ENCODE data around the gene LILRA1. TPM values are rescaled to one million over a fixed set of nuclear protein-coding genes. Genes with fewer than 3 reads are reported as not detected.
"Not testable (repeated sequence)": the region's sequence is repeated elsewhere in the genome, so short reads cannot be mapped to it uniquely, and the experiment has no call there.

Gene LILRA1
- total and polyA plus RNA-seq, 9 of the 15 experiments (the other 6 are each of a cell fraction or from before 2014, with no cell fraction given): not detected

DNA sequence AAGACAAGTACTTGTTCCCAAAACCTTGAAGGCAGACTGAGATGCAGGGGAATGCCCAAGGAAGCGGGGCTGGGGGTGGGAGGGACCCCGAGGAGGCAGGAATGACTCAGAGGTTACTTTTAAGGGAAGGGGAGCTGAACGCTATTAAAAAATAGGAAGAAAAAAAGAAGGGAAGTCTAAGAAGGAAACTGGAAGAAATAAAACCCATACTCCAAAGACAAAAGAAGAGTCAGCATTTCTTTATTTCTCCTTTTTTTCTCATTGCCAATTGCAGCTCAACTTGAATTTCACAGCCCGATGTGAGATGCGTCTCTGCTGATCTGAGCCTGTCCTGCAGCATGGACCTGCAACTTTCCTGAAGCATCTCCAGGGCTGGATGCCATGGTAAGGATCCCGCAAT lies 50.2 kb downstream of the LILRA1 start:
- peaks cover 16 to 17% of the 10 kb centered on the region in 2 experiments; a peak in 4 of 5 replicates for H3K27me3 ChIP-seq (ENCODE audit: control insufficient read depth in 2 of 2, insufficient read depth in 2 of 2, low read length in 2 of 2)
- POLR2A ChIA-PET: interaction anchor here (0.9 kb wide), 1 partner anchor 27 kb away, joined by 3 read pairs; no protein-coding TSS in a partner anchor
- intact Hi-C loops (cut with micrococcal nuclease); H3K4me3 ChIP-seq; ATAC-seq; in situ Hi-C loops (cut with MboI); DNase-seq (ENCODE audit: extremely low read depth in 1 of 4, low spot score in 3 of 4); FAIRE-seq; CTCF ChIA-PET (ENCODE audit: low intra/inter-chr PET ratio); H3K4me2 ChIP-seq (ENCODE audit: insufficient read depth, low read length); H3K79me2 ChIP-seq (ENCODE audit: control insufficient read depth, insufficient read depth, low read length); H3K9me3 ChIP-seq (replicated peaks; ENCODE audit: control insufficient read depth, insufficient read depth, low read depth, low read length); H4K20me1 ChIP-seq (replicated peaks; ENCODE audit: control insufficient read depth, insufficient read depth, low read length); H3K9me1 ChIP-seq (ENCODE audit: control insufficient read depth, insufficient read depth, low read length); BruUV-seq (replicated peaks); H3K9ac ChIP-seq (ENCODE audit: insufficient read depth in 1 of 2, low read depth in 2 of 2, low read length in 2 of 2); H2AFZ ChIP-seq (ENCODE audit: low read depth, low read length); H3K27ac ChIP-seq (ENCODE audit: extremely low read depth, low read depth, low read length); H3K4me1 ChIP-seq (replicated peaks in 1 of 2; ENCODE audit: control insufficient read depth in 2 of 2, insufficient read depth in 2 of 2, low read length in 2 of 2); H3K36me3 ChIP-seq (ENCODE audit: control insufficient read depth, insufficient read depth, low read length): not testable (repeated sequence)
- peak; percentile 27; the same call in 1 of the 2 replicates for TF ChIP-seq ZNF316 (IDR thresholded peaks at IDR 0.05)
- 0% methylated on average over 6 of the region's 6 CpGs for WGBS (ENCODE audit: insufficient coverage, low coverage, missing lambda C conversion rate)

DNA sequence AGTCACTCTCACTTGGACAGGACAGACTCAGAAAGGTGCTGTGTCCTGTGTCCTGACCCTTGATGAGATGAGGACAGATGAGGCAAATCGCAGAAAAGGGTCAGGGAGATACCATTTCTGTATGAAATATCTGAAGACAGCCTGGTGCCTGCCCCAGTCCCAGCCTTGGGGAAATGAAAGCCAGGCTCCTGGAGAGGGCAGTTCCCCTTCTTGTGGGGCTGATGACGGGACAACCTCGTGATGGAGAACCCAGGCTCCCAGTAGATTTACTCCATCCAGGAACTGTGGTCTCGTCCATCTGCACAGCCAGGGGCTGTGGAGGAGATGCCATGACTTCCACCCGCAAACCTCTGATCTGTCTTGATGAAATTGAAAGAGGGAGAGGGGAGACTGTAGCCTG lies 50.6 kb downstream of the LILRA1 start:
- BruUV-seq (replicated peaks): no TSS peak
- H3K9me3 ChIP-seq (replicated peaks; ENCODE audit: control insufficient read depth, insufficient read depth, low read depth, low read length): no peaks in the 10 kb centered on the region
- H3K4me1 ChIP-seq (replicated peaks in 1 of 2; ENCODE audit: control insufficient read depth in 2 of 2, insufficient read depth in 2 of 2, low read length in 2 of 2): no peaks in the 10 kb centered on the region
- no peak for ATAC-seq
- intact Hi-C loops (cut with micrococcal nuclease): no loop called here
- no peak overlapping the region for H2AFZ ChIP-seq (ENCODE audit: low read depth, low read length)
- TF ChIP-seq, protein P1, sequence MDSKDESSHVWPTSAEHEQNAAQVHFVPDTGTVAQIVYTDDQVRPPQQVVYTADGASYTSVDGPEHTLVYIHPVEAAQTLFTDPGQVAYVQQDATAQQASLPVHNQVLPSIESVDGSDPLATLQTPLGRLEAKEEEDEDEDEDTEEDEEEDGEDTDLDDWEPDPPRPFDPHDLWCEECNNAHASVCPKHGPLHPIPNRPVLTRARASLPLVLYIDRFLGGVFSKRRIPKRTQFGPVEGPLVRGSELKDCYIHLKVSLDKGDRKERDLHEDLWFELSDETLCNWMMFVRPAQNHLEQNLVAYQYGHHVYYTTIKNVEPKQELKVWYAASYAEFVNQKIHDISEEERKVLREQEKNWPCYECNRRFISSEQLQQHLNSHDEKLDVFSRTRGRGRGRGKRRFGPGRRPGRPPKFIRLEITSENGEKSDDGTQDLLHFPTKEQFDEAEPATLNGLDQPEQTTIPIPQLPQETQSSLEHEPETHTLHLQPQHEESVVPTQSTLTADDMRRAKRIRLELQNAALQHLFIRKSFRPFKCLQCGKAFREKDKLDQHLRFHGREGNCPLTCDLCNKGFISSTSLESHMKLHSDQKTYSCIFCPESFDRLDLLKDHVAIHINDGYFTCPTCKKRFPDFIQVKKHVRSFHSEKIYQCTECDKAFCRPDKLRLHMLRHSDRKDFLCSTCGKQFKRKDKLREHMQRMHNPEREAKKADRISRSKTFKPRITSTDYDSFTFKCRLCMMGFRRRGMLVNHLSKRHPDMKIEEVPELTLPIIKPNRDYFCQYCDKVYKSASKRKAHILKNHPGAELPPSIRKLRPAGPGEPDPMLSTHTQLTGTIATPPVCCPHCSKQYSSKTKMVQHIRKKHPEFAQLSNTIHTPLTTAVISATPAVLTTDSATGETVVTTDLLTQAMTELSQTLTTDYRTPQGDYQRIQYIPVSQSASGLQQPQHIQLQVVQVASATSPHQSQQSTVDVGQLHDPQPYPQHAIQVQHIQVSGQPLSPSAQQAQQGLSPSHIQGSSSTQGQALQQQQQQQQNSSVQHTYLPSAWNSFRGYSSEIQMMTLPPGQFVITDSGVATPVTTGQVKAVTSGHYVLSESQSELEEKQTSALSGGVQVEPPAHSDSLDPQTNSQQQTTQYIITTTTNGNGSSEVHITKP (IDR thresholded peaks at IDR 0.05; ENCODE audit: partially characterized antibody): peak; percentile 15
- TF ChIP-seq ZNF699 (CRISPR knock-in tag; IDR thresholded peaks at IDR 0.05; ENCODE audit: insufficient replicate concordance): no peak
- peaks cover 12 to 14% of the 10 kb centered on the region in 2 experiments; a peak in 4 of 5 replicates for H3K27me3 ChIP-seq (ENCODE audit: control insufficient read depth in 2 of 2, insufficient read depth in 2 of 2, low read length in 2 of 2)
- H3K79me2 ChIP-seq (ENCODE audit: control insufficient read depth, insufficient read depth, low read length): no peaks in the 10 kb centered on the region
- H3K9me1 ChIP-seq (ENCODE audit: control insufficient read depth, insufficient read depth, low read length): no peaks in the 10 kb centered on the region
- H3K4me3 ChIP-seq: no peak overlapping the region
- in situ Hi-C loops (cut with MboI): no loop called here
- no peaks in the 10 kb centered on the region for H4K20me1 ChIP-seq (replicated peaks; ENCODE audit: control insufficient read depth, insufficient read depth, low read length)
- WGBS (ENCODE audit: insufficient coverage, low coverage, missing lambda C conversion rate): 0% methylated on average over 5 of the region's 5 CpGs
- FAIRE-seq: no peak
- DNase-seq (ENCODE audit: extremely low read depth in 1 of 4, low spot score in 3 of 4): no peak
- H3K27ac ChIP-seq (ENCODE audit: extremely low read depth, low read depth, low read length): no peak overlapping the region
- H3K9ac ChIP-seq (ENCODE audit: insufficient read depth in 1 of 2, low read depth in 2 of 2, low read length in 2 of 2): no peak overlapping the region
- ChIA-PET POLR2A (interaction anchor here (0.9 kb wide), 1 partner anchor 26 kb away, joined by 3 read pairs; no protein-coding TSS in a partner anchor), CTCF (ENCODE audit: low intra/inter-chr PET ratio) (no interaction called here)
- H3K4me2 ChIP-seq (ENCODE audit: insufficient read depth, low read length): no peak overlapping the region
- H3K36me3 ChIP-seq (ENCODE audit: control insufficient read depth, insufficient read depth, low read length): no peaks in the 10 kb centered on the region

Measured in K562 (cell line).